ES-I3 (cell line): ENCODE measurements around the gene SLC25A1.

Experiments used
- H3K36me3 ChIP-seq: 2 replicates; pipeline ENCODE4 v1.6.1; 2013; ENCODE audit warnings: mild to moderate bottlenecking, low read length, control low read depth, moderate library complexity; ENCODE audit not compliant: insufficient read depth
- H3K4me1 ChIP-seq: 2 replicates; pipeline ENCODE4 v1.6.1; 2013; ENCODE audit warnings: mild to moderate bottlenecking, control low read depth, low read length; ENCODE audit not compliant: insufficient read depth
- H3K9ac ChIP-seq: 2 replicates; pipeline ENCODE4 v1.6.1; 2013; ENCODE audit warnings: low read depth, mild to moderate bottlenecking, low read length, moderate library complexity
- H3K9me3 ChIP-seq: 2 replicates; pipeline ENCODE4 v1.6.1; 2013; ENCODE audit warnings: mild to moderate bottlenecking, low read length, moderate library complexity; ENCODE audit not compliant: control insufficient read depth, insufficient read depth

The SLC25A1 gene

DNA sequence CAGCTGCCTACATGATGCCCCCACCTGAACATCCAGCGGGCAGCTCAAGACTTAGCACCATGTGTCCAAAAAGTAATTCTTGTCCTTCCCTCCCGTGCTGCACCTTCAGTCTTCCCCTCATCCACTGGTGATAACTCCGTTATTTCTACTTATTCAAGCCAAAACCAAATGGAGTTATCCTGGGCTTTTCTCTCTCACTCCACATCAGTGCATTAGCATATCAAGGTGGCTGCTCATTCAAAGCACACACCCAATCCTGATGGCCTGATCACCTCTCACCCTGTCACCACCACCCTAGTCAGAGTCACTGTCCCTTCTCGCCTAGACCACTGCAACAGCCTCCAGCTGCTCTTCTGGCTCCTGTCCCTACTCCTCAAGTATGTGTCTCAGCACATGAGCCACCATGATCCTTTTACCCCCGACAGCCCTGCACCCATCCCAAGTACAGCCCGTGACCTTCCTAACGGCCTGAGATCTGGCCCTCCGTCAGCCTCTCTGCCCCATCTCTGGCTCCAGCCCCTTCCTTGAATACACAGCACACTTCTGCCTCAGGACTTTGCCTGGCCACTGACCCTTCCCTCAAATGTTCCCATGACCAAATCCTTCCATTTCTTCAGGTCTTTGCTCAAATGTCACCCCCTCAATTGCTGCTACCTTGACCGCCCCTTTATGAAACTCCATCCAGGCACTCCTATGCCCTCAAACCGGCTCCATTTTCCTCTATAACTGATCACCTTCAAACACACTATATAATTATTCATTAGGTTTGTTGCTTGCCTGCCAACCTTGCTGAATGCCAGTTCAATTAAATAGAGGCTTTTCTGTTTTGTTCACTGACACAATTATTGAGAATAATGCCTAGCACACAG is 19.7 kb upstream of the SLC25A1 start:
- Histone ChIP-seq H3K36me3 (no peaks in the 10 kb centered on the region; the same call in 1 of the 2 replicates), H3K9me3 (no peaks in the 10 kb centered on the region), H3K4me1 (no peaks in the 10 kb centered on the region), H3K9ac (no peak overlapping the region)

DNA sequence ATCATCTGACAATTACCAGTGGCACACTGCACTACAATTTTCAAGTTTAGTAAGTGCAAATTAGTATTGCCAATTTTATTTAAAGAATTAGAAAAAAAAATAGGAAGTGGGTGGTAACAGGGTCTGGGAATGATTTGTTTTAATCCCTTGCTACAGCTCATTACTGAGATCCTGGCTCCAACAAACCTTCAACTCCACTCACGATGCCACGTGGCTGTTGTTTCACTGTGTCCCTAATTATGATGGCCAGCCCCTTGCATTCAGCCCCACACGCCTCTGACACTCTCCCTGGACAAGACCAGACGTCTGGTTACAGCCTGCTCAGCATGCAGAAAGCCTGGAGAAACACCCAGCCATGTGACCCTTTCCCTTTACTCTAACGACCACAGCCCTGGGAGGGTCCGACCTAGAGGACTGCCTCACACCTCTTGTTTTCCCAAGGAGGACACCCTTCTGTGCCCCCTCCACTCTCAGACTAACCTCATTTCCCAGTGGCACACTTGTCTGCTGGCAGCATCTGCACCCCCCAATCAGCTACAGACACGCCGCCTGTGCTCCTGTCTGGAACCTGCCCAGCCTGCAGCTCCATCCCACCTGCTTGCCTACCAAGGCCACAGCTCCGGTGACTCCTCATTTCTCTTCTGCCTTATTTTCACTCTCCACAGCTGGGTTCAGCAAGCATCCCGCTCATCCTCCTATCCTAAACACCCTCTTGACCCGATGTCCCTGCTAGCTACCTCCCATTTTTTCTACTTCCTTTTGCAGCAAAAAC is 18.5 kb upstream of the SLC25A1 start:
- Histone ChIP-seq H3K36me3 (no peaks in the 10 kb centered on the region; the same call in 1 of the 2 replicates), H3K4me1 (no peaks in the 10 kb centered on the region), H3K9ac (no peak overlapping the region), H3K9me3 (no peaks in the 10 kb centered on the region)

DNA sequence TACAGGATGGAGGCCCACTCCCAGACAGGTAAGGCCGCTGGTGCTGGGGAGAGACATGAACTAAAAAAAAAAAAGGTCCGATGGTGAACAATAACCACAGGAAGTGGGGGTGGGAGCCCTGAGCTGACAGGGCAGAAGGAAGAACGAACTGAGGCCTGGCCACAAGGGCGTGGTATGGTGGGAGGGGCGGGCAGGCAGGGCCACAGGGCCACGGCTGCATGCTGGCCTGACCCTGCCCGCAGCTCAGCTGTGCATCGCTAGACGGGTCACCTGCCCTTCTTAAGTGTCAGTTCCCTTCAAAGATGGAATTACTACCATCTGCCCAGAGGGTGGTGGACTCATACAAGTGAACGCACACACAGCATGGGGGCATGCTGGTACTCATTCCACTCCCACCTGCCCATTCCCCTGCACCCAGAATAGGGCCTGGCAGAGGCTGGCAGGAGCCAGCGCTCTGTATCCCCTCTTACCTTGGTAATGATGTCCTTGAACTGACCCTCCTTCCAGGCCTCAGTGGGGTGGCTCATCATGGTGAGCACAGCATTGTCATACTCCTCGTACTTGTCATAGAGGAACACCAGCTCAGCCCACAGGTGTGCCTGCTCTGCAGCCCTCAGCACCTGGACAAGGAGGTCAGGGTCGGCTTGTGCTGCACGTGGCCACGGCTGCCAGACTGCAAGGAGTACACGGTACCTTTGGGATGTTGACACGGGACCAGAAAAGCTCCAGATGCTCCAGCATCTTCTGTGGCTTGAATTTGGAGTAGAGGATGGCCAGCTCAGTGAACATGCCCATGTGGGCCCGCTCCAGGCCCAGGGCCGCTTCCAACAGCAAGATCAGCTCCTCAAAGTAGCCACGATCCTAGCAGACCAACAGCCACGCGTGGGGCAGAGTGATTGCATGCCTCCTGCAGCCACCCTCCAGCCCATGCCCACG is 17.5 kb upstream of the SLC25A1 start:
- H3K4me1 ChIP-seq = no peaks in the 10 kb centered on the region
- H3K9ac ChIP-seq = no peak overlapping the region
- no peaks in the 10 kb centered on the region for H3K9me3 ChIP-seq
- H3K36me3 ChIP-seq = no peaks in the 10 kb centered on the region; the same call in 1 of the 2 replicates

DNA sequence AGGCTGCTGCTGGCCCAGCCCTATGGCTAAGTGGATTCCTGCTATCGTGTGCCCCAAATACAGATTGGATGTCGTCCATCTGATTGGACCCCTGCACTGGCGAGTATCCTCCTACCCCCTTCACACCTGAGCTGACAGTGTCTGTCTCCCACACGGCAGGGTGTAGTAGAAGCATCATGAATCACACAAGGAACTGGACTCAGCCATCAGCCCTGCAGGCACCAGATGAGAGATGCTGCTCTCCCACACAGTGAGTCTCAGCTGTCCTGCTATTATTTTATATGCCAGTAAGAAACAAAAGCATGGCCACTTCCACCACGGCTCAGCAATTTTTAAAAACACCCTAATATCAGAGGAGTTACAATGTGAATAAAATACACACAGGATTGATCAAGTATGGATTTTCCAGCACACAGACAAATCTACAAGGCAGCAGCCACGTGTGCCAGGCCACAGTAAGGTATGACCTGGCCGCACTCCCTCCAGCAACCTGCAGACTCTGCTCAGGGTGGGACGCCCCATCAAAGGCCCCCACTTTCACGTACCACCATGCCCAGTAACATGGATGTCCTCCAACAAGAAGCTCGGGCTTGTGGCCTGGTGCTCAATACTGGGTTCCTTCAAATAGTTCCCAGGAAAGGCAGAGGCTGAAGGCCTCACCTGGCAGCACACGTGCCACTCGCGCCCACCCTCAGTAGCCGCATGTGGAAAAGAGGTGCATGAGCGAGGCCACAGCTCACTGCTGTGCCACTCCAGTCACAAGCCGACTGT is 16.4 kb upstream of the SLC25A1 start:
- Histone ChIP-seq H3K36me3 (no peaks in the 10 kb centered on the region; the same call in 1 of the 2 replicates), H3K9ac (no peak overlapping the region), H3K9me3 (no peaks in the 10 kb centered on the region), H3K4me1 (no peaks in the 10 kb centered on the region)

DNA sequence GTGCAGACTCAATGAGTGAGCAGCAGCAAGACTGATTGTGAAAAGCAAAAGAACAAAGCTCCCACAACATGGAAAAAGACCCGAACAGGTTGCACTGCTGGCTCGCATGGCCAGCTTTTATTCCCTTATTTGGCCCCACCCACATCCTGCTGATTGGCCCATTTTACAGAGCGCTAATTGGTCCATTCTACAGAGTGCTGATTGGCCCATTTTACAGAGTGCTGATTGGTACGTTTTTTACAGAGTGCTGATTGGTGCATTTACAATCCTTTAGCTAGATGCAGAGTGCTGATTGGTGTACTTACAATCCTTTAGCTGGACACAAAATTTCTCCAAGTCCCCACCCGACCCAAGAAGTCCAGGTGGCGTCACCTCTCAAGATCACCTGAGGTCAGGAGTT is 15.3 kb upstream of the SLC25A1 start:
- H3K36me3 ChIP-seq = no peaks in the 10 kb centered on the region; the same call in 1 of the 2 replicates
- no peak overlapping the region for H3K9ac ChIP-seq
- H3K9me3 ChIP-seq = no peaks in the 10 kb centered on the region
- H3K4me1 ChIP-seq = no peaks in the 10 kb centered on the region

DNA sequence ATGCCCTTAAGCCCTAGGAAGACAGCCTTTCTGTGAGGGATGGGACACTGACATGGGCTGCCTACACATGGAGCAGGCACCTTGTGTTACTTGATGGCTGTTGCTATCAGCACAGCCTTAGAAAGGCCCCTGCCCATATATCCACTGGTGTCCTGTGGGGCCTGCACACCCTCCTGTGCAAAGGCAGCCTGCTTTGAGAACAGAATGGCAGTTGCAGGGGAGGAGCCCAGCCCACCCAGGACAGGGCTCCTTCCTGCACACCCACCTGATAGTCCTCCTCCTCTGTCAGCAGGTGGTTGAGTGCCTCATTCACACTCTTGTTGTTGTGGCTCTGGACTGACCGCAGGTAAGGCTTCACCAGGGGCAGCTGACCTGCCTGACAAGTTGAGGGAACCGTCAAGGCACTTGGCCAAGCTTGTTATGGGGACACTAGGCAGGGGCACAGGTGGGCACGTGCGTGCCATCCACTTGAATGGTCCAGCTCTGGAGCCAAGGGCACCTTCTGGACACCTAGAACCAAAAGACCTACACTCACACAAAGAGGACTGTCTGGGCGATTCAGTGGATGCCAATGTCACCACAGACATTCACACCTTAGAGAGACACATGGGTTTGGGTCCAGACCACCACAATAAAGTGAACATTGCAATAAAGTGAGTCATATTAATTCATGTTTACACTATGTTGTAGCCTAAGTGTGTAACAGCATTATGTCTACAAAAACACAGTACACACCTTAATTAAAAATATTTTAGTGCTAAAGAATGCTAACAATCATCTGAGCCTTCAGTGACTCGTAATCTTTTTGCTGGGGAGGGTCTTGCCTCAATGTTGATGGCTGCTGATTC is 9.4 kb upstream of the SLC25A1 start:
- Histone ChIP-seq H3K36me3 (no peaks in the 10 kb centered on the region), H3K4me1 (no peaks in the 10 kb centered on the region), H3K9ac (no peak overlapping the region), H3K9me3 (no peaks in the 10 kb centered on the region)

DNA sequence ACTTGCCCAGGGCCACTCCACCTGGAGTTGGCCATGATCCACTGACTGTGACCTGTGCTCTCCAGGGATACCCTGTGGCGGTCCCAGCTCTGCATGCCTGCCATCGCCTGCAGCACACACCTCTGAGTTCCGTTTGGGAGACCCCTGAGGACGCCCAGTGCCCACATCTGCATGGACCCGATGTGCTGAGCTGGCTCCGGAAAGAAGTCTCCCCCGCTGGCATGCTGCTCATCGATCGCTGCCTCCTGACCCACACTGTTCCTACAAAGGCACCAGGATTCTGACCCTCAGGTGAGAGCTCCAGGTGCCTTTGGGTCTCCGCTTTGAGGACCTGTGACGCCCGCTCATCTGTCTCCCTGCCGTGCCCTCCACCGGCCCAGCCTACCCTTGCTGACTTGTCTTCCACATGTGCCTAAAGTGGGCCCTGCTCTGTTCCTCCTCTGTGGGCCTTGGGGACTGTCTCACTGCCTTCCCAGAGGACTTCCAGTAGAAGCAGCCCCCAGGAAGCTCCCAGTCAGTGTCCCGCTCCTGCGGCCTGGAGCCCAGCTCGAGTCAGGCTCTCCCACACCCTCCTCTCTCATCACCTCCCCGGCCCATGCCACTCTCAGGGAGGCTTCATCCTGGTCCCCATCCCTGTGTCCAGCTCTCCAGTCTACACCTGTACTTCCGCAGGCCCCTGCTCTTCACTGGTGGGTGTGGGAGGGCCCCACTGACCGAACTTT is 5.9 kb upstream of the SLC25A1 start:
- Histone ChIP-seq H3K9me3 (no peaks in the 10 kb centered on the region), H3K4me1 (peaks cover 6% of the 10 kb centered on the region; the same call in 1 of the 2 replicates), H3K9ac (no peak overlapping the region), H3K36me3 (no peaks in the 10 kb centered on the region)

DNA sequence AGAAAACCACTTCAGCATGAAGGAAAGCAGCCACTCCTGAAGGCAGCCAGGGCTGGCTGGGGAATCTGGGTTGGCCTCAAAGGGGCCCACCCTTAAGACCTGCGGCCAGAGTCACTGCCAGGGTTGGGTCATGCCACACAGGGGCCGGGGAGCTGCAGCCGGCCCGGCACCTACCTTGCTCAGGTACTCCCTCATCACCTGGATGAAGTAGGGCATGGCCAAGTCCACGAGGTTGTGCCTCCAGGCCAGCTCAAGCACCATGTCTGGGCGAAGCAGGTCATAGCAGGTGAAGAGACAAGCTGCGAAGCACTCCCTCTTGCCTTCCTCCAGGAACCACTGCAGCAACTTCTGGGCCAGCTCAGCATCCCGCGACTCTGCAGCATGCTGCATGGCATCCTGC is 4.7 kb upstream of the SLC25A1 start:
- H3K9ac ChIP-seq = no peak overlapping the region
- H3K36me3 ChIP-seq = no peaks in the 10 kb centered on the region
- no peaks in the 10 kb centered on the region for H3K9me3 ChIP-seq
- H3K4me1 ChIP-seq = peaks cover 6% of the 10 kb centered on the region; the same call in 1 of the 2 replicates

DNA sequence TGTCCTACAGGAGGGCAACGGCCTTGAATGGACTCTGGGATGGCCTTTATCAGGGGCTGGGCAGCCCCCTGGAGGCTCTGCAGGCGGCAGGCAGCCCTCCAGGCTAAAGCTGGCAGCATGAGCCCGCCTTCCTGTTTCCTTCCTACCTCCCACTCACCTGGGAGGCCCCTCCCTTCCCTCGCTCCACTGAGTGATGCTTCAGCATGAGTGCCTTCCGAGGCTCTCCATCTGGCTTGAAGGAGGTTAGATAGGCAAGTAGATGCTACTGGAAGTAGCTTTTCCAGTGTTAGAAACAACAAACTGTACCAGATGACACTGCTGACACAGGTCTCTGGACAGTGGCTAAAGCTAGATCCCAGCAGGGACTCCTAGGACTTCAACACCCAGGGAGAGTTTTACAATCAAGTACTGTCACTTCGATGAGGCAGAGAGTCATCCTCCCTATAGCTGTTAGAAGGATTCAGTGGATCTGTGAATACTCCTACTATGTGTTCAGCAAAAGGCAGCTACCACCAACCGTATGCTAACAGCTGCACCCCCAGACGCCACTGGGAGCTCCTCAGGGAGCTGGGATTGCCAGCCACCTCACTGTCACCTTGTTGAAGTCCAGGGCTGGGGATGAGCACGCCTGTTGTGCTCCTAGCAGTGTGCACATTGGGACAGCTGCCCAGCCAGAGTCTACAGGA is 4.1 kb upstream of the SLC25A1 start:
- H3K9me3 ChIP-seq = no peaks in the 10 kb centered on the region
- no peaks in the 10 kb centered on the region for H3K36me3 ChIP-seq
- H3K4me1 ChIP-seq = peaks cover 6% of the 10 kb centered on the region; the same call in 1 of the 2 replicates
- H3K9ac ChIP-seq = no peak overlapping the region

DNA sequence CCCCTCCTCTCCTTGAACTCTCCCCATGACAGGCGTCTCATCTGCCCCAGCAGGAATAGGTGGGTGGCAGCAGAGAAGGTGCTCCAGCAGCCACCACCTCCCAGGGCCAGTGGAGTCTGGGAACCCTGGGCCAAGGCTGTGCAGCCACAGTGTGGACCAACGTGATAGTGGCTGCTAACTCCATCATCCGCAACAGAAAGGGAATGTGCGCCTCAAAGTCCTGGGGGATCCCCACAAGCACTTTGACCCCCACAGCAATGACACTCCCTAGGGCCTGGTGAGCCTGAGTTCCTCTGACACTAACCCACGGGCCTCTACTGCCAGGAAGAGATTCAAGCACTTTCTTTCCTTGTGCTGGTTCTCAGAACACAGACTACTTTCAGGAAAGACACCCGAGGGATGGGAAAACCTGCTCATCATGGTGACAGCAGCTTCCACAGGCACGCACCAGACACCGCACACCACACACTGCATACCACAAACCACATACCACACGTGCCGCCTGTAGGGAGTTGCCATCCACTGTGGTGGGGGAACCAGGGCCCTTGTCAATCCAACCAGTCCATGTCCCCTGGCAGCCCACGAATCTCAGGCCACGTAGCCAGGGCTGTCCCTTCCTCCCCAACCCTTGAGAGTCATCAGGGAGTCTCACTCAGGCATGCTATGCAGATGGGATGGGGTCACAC is 3.4 kb upstream of the SLC25A1 start:
- H3K9ac ChIP-seq = no peak overlapping the region
- H3K4me1 ChIP-seq = peaks cover 8% of the 10 kb centered on the region; the same call in 1 of the 2 replicates
- H3K9me3 ChIP-seq = no peaks in the 10 kb centered on the region
- no peaks in the 10 kb centered on the region for H3K36me3 ChIP-seq

DNA sequence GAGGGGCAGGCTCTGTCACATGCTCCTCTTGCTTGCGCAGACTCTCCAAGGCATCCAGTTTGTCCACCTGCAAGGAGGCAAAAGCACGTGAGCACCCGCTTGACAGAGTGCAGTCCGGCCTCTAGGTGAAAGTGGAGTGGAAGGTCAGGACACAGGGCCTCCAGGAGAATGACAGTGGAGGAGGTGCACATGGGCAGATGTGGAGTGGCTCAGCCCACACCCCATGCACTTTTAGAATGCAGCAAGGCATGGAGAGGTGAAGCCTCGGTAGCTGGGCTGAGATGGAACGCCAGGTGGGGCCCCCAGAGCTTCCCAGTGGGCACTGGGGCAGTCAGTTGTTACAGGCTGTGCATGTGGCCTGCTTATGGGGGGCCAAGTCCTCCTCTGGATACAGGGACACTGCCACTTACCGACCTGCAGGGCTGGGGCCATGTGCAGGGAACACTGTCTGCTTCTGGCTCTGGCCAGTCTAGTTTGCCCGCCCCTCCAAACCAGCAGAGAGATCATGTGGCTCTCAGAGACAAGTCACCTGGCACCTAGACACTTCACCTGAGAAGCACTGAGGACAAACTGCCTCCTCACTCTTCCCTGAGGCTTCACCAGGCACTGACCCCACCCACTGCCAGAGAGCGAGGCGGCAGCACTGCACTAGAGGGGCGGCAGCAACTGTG is 2.3 kb upstream of the SLC25A1 start:
- Histone ChIP-seq H3K9me3 (no peaks in the 10 kb centered on the region), H3K36me3 (no peaks in the 10 kb centered on the region; the same call in 1 of the 2 replicates), H3K9ac (no peak overlapping the region), H3K4me1 (peaks cover 19% of the 10 kb centered on the region; the same call in 1 of the 2 replicates)
